GM21737 (cell line): ENCODE measurements around the gene C6orf120.

Source experiments
- ATAC-seq: cut with Tn5 transposase; IDR thresholded peaks from one replicate; pipeline ENCODE4 v1.9.1; 2021; ENCODE audit warnings: mild to moderate bottlenecking, moderate library complexity; ENCODE audit not compliant: unreplicated experiment

Gene C6orf120

GRCh38 chr6:169724494-169725124 lies 22.7 kb downstream of the C6orf120 start, which contains the start of gene PHF10:
Gene PHF10, minus strand, starts transcription at chr6:169724500. Its CDS starts 569 bp downstream, at chr6:169723931.
- peak; percentile 47 for ATAC-seq

GRCh38 chr6:169725125-169726048 lies 23.5 kb downstream of the C6orf120 start:
- ATAC-seq, result peak; percentile 8

DNA sequence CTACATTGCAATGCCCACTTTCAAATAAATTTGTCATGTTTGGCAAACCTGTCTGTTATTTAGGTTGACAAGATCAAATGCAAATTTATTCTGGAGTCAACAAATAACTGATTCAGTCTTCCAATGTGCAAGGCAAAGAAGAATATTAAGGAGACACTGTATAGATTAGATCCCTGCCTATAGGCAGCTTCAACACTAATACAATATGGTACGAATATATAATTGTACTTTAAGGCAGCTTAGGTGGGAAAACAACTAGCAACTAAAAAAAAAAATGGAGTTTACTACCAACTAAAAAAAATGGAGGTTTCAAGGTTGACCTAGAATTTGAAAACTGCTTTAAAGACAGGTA lies 24.1 kb downstream of the C6orf120 start:
- no peak for ATAC-seq

GRCh38 chr6:169726963-169727362 lies 25.0 kb downstream of the C6orf120 start:
- no peak for ATAC-seq

GRCh38 chr6:169729961-169730360 lies 28.0 kb downstream of the C6orf120 start:
- no peak for ATAC-seq

DNA sequence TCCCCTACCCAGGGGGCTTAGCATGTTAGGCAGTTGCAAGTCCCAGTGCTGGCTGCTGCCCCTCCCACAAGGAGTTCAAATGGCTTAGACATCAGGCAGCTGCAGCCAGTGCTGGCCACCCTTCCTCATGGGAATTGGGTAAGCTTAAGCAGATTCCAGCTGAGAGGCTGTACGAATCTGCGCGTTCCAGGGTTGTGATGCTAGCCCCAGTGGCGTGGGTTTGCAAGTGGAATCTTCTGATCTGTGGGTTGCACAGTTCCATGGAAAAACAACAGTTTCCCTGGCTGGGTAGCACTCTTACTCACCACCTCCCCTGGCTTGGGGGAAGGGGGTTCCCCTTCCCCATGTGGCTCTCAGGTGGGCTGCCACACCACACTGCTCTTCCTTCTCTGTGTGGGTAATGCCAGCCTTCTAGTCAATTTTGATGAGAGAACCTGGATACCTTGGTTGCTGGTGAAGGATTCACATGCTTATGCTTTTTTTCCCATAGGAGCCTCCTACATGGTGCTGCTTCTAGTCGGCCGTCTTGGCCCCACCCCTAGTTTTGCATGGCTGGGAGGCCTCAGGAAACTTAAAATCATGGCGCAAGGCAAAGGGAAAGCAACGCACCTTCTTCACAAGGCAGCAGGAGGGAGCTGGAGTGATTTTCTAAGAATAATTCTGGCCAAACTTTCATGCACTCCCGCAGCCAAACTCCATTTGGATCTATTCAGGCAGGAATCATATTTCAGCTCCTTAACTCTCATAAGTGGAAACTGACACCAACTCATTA lies 36.5 kb downstream of the C6orf120 start:
- ATAC-seq, result no peak

- ATAC-seq, result no peak
Measured at GRCh38 chr6:169738976-169739529, 37.1 kb downstream of the C6orf120 start.

- no peak for ATAC-seq
Measured at GRCh38 chr6:169741344-169741743, 39.4 kb downstream of the C6orf120 start.

GRCh38 chr6:169745405-169745804 lies 43.5 kb downstream of the C6orf120 start:
- ATAC-seq, result no peak

DNA sequence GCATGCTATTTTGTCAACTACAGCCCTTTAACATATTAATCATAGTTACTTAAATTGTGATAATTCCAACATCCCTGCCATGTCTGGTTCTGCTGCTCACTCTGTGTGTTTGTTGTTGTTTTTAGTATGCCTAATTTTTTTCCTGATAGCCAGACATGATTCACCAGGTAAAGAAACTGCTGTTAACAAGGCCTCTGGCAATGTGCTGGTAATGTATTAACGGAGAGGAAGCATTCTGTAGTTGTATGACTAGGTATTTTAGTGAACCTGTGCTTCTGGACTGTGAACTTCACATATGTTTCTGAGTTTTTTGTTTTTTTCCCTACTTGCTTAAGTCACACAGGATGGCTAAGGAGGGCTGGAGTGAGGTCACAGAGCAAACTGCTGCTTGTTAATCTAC lies 44.6 kb downstream of the C6orf120 start:
- ATAC-seq, result no peak

GRCh38 chr6:169751242-169752073 lies 49.5 kb downstream of the C6orf120 start, which contains the start of the genes DYNLT2 and ERMARD:
Gene DYNLT2, minus strand, starts transcription at chr6:169751572. Its CDS starts 114 bp downstream, at chr6:169751458.
Gene ERMARD, plus strand, starts transcription at chr6:169751622. Its CDS starts 36 bp downstream, at chr6:169751658.
- ATAC-seq, result peak; percentile 96

DNA sequence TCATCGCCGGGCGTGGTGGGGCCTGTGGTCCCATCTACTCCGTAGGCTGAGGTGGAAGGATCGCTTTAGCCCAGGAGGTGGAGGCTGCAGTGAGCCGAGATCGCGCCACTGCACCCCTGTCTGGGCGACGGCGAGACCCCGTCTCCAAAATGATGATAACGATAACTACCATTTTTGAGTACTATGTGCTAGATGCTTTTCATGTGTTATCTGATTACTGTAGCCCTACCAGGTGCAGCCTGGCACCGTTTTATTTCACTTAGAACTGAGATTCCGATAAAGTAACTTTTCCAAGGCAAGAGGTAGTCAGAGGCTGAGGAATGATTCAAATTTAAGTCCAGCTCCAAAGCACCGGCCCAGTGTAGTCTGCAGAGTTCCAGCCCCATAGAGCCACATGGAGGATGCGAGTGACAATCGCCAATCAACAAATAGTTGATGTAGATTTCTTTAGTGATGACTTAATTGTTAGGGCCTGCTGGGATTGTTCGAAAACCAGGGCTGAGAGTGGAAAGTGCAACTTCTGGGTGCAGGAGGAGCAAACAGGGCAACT lies 50.2 kb downstream of the C6orf120 start:
- ATAC-seq, result no peak
